Keratinocyte (primary cell): Measurements from ENCODE around the gene ADIG. TPM values are rescaled to one million over a fixed set of nuclear protein-coding genes. Genes with fewer than 3 reads are reported as not detected.

Source experiments
- DNase-seq: peaks from one replicate; pipeline ENCODE4 v3.0.0-alpha.2; 2011; ENCODE audit warnings: low read depth, missing footprints, low spot score
- FAIRE-seq: peaks from 2 replicates; lab custom pipeline; 2011; peaks lifted over from hg19 to GRCh38; lab: Jason Lieb, UNC
- H2AFZ ChIP-seq: 2 replicates; pipeline ENCODE4 v1.6.0; 2012; ENCODE audit warnings: low read length, control low read depth, inconsistent platforms; ENCODE audit not compliant: control insufficient read depth
- H3K27ac ChIP-seq: 2 replicates; pipeline ENCODE4 v1.5.1; 2011; ENCODE audit warnings: low read length; ENCODE audit not compliant: control insufficient read depth, insufficient read depth
- H3K27me3 ChIP-seq: 3 replicates; pipeline ENCODE4 v1.6.0; 2011; ENCODE audit warnings: low read length; ENCODE audit not compliant: control insufficient read depth, insufficient read depth; ENCODE audit errors: extremely low read depth
- H3K36me3 ChIP-seq, 2 experiments: 2 replicates in 1 of 2; 3 replicates in 1 of 2; pipeline ENCODE4 v1.5.1; 2011; ENCODE audit warnings: low read length in 2 of 2, mild to moderate bottlenecking in 1 of 2; ENCODE audit not compliant: control insufficient read depth in 2 of 2, insufficient read depth in 2 of 2; ENCODE audit errors: extremely low read depth in 1 of 2
- H3K4me1 ChIP-seq: 3 replicates; pipeline ENCODE4 v1.5.1; 2011; ENCODE audit warnings: low read length; ENCODE audit not compliant: control insufficient read depth, insufficient read depth; ENCODE audit errors: extremely low read depth
- H3K4me2 ChIP-seq: 3 replicates; pipeline ENCODE4 v1.6.0; 2011; ENCODE audit warnings: low read depth, low read length; ENCODE audit not compliant: control insufficient read depth, insufficient read depth; ENCODE audit errors: extremely low read depth
- H3K4me3 ChIP-seq, 3 experiments: fragments of 200-600 bp in 1 of 3; sonication (generic) in 1 of 3; 2 replicates in 2 of 3; 3 replicates in 1 of 3; pipeline ENCODE4 v1.5.1; 2011 to 2016; ENCODE audit warnings: low read length in 3 of 3, mild to moderate bottlenecking in 3 of 3, control low read depth in 2 of 3, inconsistent platforms in 1 of 3, low read depth in 1 of 3, mixed read lengths in 1 of 3, mixed run types in 1 of 3, moderate library complexity in 1 of 3; ENCODE audit not compliant: control insufficient read depth in 2 of 3, insufficient read depth in 2 of 3; ENCODE audit errors: extremely low read depth in 1 of 3
- H3K79me2 ChIP-seq: 2 replicates; pipeline ENCODE4 v1.6.0; 2012; ENCODE audit warnings: low read length; ENCODE audit not compliant: control insufficient read depth, insufficient read depth
- H3K9ac ChIP-seq: 3 replicates; pipeline ENCODE4 v1.6.0; 2011; ENCODE audit warnings: low read length; ENCODE audit not compliant: control insufficient read depth, insufficient read depth; ENCODE audit errors: extremely low read depth
- H3K9me1 ChIP-seq: 3 replicates; pipeline ENCODE4 v1.6.0; 2011; ENCODE audit warnings: low read length; ENCODE audit not compliant: control insufficient read depth, insufficient read depth; ENCODE audit errors: extremely low read depth
- H3K9me3 ChIP-seq: 2 replicates; pipeline ENCODE4 v1.5.1; 2012; ENCODE audit warnings: low read depth, low read length; ENCODE audit not compliant: control insufficient read depth
- H4K20me1 ChIP-seq: 3 replicates; pipeline ENCODE4 v1.6.0; 2011; ENCODE audit warnings: low read length; ENCODE audit not compliant: control insufficient read depth, insufficient read depth; ENCODE audit errors: extremely low read depth
- EZH2 ChIP-seq: IDR thresholded peaks from one replicate; pipeline ENCODE4 v1.6.1; 2012; ENCODE audit warnings: inconsistent platforms, mild to moderate bottlenecking, low read length, moderate library complexity
- dilution Hi-C: fragments of 300-500 bp; cut with MboI; formaldehyde crosslinking; loops from one replicate; pipeline ENCODE4 v1.7.0; 2020; ENCODE audit warnings: low sequenced_read_pairs; ENCODE audit not compliant: extremely low pct_ligation_motif_present
- polyA plus RNA-seq, 5 experiments: library from polyadenylated mRNA; depleted of rRNA in 3 of 5; stranded (reverse) in 3 of 5; stranded (forward) in 1 of 5; unstranded in 1 of 5; fragments of >200 nt; gene quantifications; 1 replicate in 1 of 5; 2 replicates in 3 of 5; 3 replicates in 1 of 5; pipeline versions ENCODE4 v1.2.1 to v1.2.3, GENCODE V29; 2011 to 2012; ENCODE audit warnings: missing spikeins in 2 of 5, low read depth in 1 of 5, low replicate concordance in 1 of 5
- TF ChIP-seq, protein P1 (sequence below), 3 experiments: IDR thresholded peaks in 1 of 3; conservative IDR thresholded peaks in 1 of 3; optimal IDR thresholded peaks in 1 of 3; 2 replicates in 2 of 3; 3 replicates in 1 of 3; pipeline versions ENCODE3 to v1.5.1; 2011; ENCODE audit warnings: low read length in 3 of 3, mild to moderate bottlenecking in 3 of 3, moderate library complexity in 2 of 3, control low read depth in 1 of 3, inconsistent platforms in 1 of 3; ENCODE audit not compliant: insufficient read depth in 2 of 3; ENCODE audit errors: extremely low read depth in 1 of 3

Gene ADIG
- polyA plus RNA-seq, 1 donor (not counting 4 experiments of a cell fraction or from before 2014, with no cell fraction given) = not detected

DNA sequence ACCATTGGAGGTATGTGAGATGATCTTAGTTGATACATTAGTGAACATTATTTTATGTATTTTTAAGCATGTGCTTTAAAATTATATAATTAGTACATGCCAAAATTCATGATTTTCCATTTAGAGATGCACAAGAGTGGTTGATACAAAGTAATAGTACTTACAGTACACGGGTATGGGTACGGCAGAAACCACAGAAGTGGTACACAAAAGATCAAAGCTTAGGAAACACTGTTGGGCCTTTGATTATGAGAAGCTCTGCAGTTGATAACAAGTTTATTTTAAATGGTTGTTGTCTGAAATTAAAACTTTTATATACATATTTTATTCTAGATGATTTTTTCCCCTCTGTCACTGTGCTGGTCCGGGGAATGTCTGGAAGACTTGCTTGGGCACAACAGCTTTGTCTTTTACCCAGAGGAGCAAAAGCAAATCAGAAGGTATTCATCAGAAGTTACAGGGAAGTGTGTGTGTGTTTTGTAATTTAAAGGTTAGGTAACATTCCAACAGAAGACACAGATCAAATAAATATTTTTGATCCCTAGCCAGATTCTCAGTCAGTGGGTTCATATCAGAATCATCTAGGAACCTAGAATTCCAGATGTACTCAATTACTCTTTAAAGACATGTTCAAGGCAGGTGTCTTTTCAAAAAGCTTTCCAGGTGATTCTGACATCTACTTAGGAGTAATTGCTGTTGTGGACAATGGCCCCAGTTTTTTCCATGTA is 32.5 kb upstream of the ADIG start:
- Histone ChIP-seq H3K9me3 (no peaks in the 10 kb centered on the region), H3K4me3 (no peak overlapping the region), H2AFZ (no peak overlapping the region), H3K4me1 (no peaks in the 10 kb centered on the region), H3K27ac (no peak overlapping the region), H4K20me1 (no peaks in the 10 kb centered on the region), H3K9me1 (no peaks in the 10 kb centered on the region), H3K9ac (no peak overlapping the region), H3K79me2 (no peaks in the 10 kb centered on the region), H3K27me3 (no peaks in the 10 kb centered on the region), H3K4me2 (no peak overlapping the region), H3K36me3 (peaks cover 17 to 20% of the 10 kb centered on the region in 2 experiments)
- no peak for TF ChIP-seq EZH2
- TF ChIP-seq, protein P1, sequence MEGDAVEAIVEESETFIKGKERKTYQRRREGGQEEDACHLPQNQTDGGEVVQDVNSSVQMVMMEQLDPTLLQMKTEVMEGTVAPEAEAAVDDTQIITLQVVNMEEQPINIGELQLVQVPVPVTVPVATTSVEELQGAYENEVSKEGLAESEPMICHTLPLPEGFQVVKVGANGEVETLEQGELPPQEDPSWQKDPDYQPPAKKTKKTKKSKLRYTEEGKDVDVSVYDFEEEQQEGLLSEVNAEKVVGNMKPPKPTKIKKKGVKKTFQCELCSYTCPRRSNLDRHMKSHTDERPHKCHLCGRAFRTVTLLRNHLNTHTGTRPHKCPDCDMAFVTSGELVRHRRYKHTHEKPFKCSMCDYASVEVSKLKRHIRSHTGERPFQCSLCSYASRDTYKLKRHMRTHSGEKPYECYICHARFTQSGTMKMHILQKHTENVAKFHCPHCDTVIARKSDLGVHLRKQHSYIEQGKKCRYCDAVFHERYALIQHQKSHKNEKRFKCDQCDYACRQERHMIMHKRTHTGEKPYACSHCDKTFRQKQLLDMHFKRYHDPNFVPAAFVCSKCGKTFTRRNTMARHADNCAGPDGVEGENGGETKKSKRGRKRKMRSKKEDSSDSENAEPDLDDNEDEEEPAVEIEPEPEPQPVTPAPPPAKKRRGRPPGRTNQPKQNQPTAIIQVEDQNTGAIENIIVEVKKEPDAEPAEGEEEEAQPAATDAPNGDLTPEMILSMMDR (optimal IDR thresholded peaks at IDR 0.05 in 1 of 3, IDR thresholded peaks at IDR 0.05 in 1 of 3, conservative IDR thresholded peaks at IDR 0.05 in 1 of 3; ENCODE audit: extremely low read depth in 1 of 3, insufficient read depth in 2 of 3, low read length in 3 of 3) = no peak
- FAIRE-seq (no peak), DNase-seq (no peak)
- dilution Hi-C loops = no loop called here

DNA sequence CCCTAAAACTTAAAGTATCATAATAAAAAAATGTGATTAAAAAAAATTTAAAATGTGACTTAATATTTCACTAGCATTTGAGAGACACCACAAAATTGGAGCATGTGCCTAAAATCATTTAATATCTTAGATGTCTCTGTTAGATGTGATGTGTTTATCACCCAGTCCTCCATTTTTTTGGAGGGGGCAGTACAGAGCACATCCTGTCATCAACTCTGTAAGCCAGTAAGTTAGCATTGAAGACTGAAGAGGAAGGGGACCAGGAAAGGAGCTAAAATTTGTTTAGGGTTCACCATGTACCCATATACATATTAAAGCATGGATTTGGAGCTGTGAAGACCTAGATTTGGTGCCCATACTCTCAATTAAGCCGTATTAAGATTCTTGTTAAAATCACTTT is 30.7 kb upstream of the ADIG start:
- no peak overlapping the region for H3K4me3 ChIP-seq
- DNase-seq (no peak), FAIRE-seq (no peak)
- no peak overlapping the region for H2AFZ ChIP-seq
- H3K27me3 ChIP-seq = no peaks in the 10 kb centered on the region
- H3K9ac ChIP-seq = no peak overlapping the region
- H4K20me1 ChIP-seq = no peaks in the 10 kb centered on the region
- no peaks in the 10 kb centered on the region for H3K4me1 ChIP-seq
- no peaks in the 10 kb centered on the region for H3K79me2 ChIP-seq
- H3K36me3 ChIP-seq = peaks cover 17 to 20% of the 10 kb centered on the region in 2 experiments
- no peak overlapping the region for H3K4me2 ChIP-seq
- H3K9me1 ChIP-seq = no peaks in the 10 kb centered on the region
- dilution Hi-C loops = no loop called here
- no peak for TF ChIP-seq EZH2
- TF ChIP-seq, protein P1 (optimal IDR thresholded peaks at IDR 0.05 in 1 of 3, IDR thresholded peaks at IDR 0.05 in 1 of 3, conservative IDR thresholded peaks at IDR 0.05 in 1 of 3; ENCODE audit: extremely low read depth in 1 of 3, insufficient read depth in 2 of 3, low read length in 3 of 3) = peak in 1 of 3 experiments; percentile 17
- H3K27ac ChIP-seq = no peak overlapping the region
- H3K9me3 ChIP-seq = no peaks in the 10 kb centered on the region
